ENCODE measurements around the gene GART.
A peak's percentile ranks its signal among the peaks of the same experiment; 100 is the strongest.
"Not testable (repeated sequence)": the region's sequence is repeated elsewhere in the genome, so short reads cannot be mapped to it uniquely, and the experiment has no call there.

The GART gene

GRCh38 chr21:33479679-33480480 is 62.0 kb downstream of the GART start, which contains the start of gene TMEM50B:
TMEM50B (minus strand) TSS chr21:33479974; CDS start chr21:33468885, 11,089 bp downstream.
- Histone ChIP-seq H3K36me3 (ENCODE audit: insufficient read depth, low read length) (no peaks in the 10 kb centered on the region), H3K27ac (ENCODE audit: low read depth, low read length) (peak within 1 kb of the TSS; percentile 92), H3K4me1 (ENCODE audit: insufficient read depth, low read length) (peaks cover 13% of the 10 kb centered on the region), H3K9me3 (ENCODE audit: low read length) (no peaks in the 10 kb centered on the region), H3K27me3 (ENCODE audit: control insufficient read depth in 1 of 2, insufficient read depth in 2 of 2, low read length in 2 of 2) (no peaks in the 10 kb centered on the region), H3K4me3 (ENCODE audit: low read depth in 1 of 2, low read length in 2 of 2) (peak within 1 kb of the TSS; percentile 83 to 85), H3K9ac (ENCODE audit: low read length) (peak within 1 kb of the TSS; percentile 95)

DNA sequence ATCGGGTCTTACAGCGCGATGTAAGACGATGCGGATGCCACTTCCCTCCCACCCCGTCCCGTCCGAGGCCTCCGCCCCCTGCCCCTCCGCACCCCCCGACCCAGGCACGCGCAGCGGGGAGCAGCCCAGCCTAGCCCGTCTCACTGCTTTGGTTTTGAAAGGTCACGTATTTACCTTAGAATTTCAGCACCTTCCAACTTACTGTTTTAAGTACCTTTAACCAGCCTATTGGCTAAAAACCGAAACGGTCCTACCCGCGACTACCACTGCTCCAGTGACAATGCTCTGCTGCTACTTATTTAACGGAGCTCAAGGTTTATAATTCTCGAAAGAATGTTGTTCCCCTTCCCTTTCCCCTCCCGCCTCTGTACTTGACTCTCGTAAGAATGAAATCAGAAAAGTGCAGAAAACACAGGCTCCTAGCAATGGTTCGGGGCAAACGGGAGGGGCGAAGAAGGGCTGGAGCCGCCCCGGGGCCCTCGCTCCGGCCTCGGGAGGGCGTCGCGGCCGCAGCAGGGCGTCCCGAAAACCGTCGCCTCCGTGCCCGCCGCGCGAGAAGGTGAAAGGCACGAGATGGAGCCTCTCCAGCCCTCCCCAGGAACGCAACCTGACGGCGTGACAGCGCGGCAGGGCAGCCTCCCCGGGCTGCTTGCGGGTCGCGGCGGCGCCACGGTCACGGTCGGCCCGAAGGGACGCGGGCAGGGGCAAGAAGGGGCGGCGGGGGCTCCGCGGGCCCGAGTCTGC is 62.8 kb downstream of the GART start:
- Histone ChIP-seq H3K4me1 (ENCODE audit: insufficient read depth, low read length) (peaks cover 13% of the 10 kb centered on the region), H3K27ac (ENCODE audit: low read depth, low read length) (peak overlapping the region; percentile 77), H3K4me3 (ENCODE audit: low read depth in 1 of 2, low read length in 2 of 2) (peak overlapping the region; percentile 65 to 85), H3K36me3 (ENCODE audit: insufficient read depth, low read length) (no peaks in the 10 kb centered on the region), H3K27me3 (ENCODE audit: control insufficient read depth in 1 of 2, insufficient read depth in 2 of 2, low read length in 2 of 2) (no peaks in the 10 kb centered on the region), H3K9ac (ENCODE audit: low read length) (peak overlapping the region; percentile 84), H3K9me3 (ENCODE audit: low read length) (no peaks in the 10 kb centered on the region)

GRCh38 chr21:33478182-33478581 is 63.7 kb downstream of the GART start:
- no peaks in the 10 kb centered on the region for H3K9me3 ChIP-seq (ENCODE audit: low read length)
- H3K9ac ChIP-seq (ENCODE audit: low read length): peak overlapping the region; percentile 84
- peak overlapping the region; percentile 65 to 85 for H3K4me3 ChIP-seq (ENCODE audit: low read depth in 1 of 2, low read length in 2 of 2)
- H3K27ac ChIP-seq (ENCODE audit: low read depth, low read length): peak overlapping the region; percentile 77
- peaks cover 13% of the 10 kb centered on the region for H3K4me1 ChIP-seq (ENCODE audit: insufficient read depth, low read length)
- no peaks in the 10 kb centered on the region for H3K27me3 ChIP-seq (ENCODE audit: control insufficient read depth in 1 of 2, insufficient read depth in 2 of 2, low read length in 2 of 2)
- H3K36me3 ChIP-seq (ENCODE audit: insufficient read depth, low read length): no peaks in the 10 kb centered on the region

GRCh38 chr21:33477066-33477465 is 64.9 kb downstream of the GART start:
- H3K36me3 ChIP-seq (ENCODE audit: insufficient read depth, low read length): no peaks in the 10 kb centered on the region
- H3K9ac ChIP-seq (ENCODE audit: low read length): no peak overlapping the region
- H3K27ac ChIP-seq (ENCODE audit: low read depth, low read length): no peak overlapping the region
- no peaks in the 10 kb centered on the region for H3K9me3 ChIP-seq (ENCODE audit: low read length)
- H3K4me1 ChIP-seq (ENCODE audit: insufficient read depth, low read length): peaks cover 13% of the 10 kb centered on the region
- no peak overlapping the region for H3K4me3 ChIP-seq (ENCODE audit: low read depth in 1 of 2, low read length in 2 of 2)
- no peaks in the 10 kb centered on the region for H3K27me3 ChIP-seq (ENCODE audit: control insufficient read depth in 1 of 2, insufficient read depth in 2 of 2, low read length in 2 of 2)

DNA sequence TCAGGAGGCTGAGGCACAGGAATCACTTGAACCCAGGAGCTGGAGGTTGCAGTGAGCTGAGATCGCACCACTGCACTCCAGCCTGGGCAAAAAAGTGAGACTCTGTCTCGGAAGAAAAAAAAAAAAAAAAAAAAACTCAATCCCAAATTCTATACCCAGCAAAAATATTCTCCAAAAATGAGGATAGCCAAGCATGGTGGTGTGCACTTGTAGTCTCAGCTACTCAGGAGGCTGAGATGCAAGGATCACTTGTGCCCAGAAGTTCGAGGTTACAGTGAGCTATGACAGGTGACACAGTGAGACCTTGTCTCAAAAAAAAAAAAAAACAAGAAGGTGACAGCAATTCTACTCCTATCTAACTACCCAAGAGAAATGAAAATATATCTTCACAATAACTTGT is 68.6 kb downstream of the GART start:
- Histone ChIP-seq H3K4me1 (ENCODE audit: insufficient read depth, low read length) (peaks cover 3% of the 10 kb centered on the region), H3K27ac (ENCODE audit: low read depth, low read length) (no peak overlapping the region), H3K9me3 (ENCODE audit: low read length) (no peaks in the 10 kb centered on the region), H3K36me3 (ENCODE audit: insufficient read depth, low read length) (no peaks in the 10 kb centered on the region), H3K4me3 (ENCODE audit: low read depth in 1 of 2, low read length in 2 of 2) (no peak overlapping the region), H3K27me3 (ENCODE audit: control insufficient read depth in 1 of 2, insufficient read depth in 2 of 2, low read length in 2 of 2) (no peaks in the 10 kb centered on the region), H3K9ac (ENCODE audit: low read length) (no peak overlapping the region)

GRCh38 chr21:33470701-33471100 is 71.2 kb downstream of the GART start:
- H3K4me3 ChIP-seq (ENCODE audit: low read depth in 1 of 2, low read length in 2 of 2): no peak overlapping the region
- no peaks in the 10 kb centered on the region for H3K27me3 ChIP-seq (ENCODE audit: control insufficient read depth in 1 of 2, insufficient read depth in 2 of 2, low read length in 2 of 2)
- no peaks in the 10 kb centered on the region for H3K9me3 ChIP-seq (ENCODE audit: low read length)
- H3K36me3 ChIP-seq (ENCODE audit: insufficient read depth, low read length): no peaks in the 10 kb centered on the region
- no peak overlapping the region for H3K9ac ChIP-seq (ENCODE audit: low read length)
- H3K27ac ChIP-seq (ENCODE audit: low read depth, low read length): no peak overlapping the region
- H3K4me1 ChIP-seq (ENCODE audit: insufficient read depth, low read length): no peaks in the 10 kb centered on the region

- not testable (repeated sequence) for H3K4me3 ChIP-seq (ENCODE audit: low read depth in 1 of 2, low read length in 2 of 2); H3K27ac ChIP-seq (ENCODE audit: low read depth, low read length); H3K9me3 ChIP-seq (ENCODE audit: low read length); H3K4me1 ChIP-seq (ENCODE audit: insufficient read depth, low read length); H3K27me3 ChIP-seq (ENCODE audit: control insufficient read depth in 1 of 2, insufficient read depth in 2 of 2, low read length in 2 of 2); H3K9ac ChIP-seq (ENCODE audit: low read length); H3K36me3 ChIP-seq (ENCODE audit: insufficient read depth, low read length)
Measured at GRCh38 chr21:33469183-33469582, 72.7 kb downstream of the GART start.

GRCh38 chr21:33461538-33462250 is 80.2 kb downstream of the GART start:
- Histone ChIP-seq H3K27ac (ENCODE audit: low read depth, low read length) (no peak overlapping the region), H3K9ac (ENCODE audit: low read length) (no peak overlapping the region), H3K36me3 (ENCODE audit: insufficient read depth, low read length) (peaks cover 11% of the 10 kb centered on the region), H3K4me3 (ENCODE audit: low read depth in 1 of 2, low read length in 2 of 2) (no peak overlapping the region), H3K27me3 (ENCODE audit: control insufficient read depth in 1 of 2, insufficient read depth in 2 of 2, low read length in 2 of 2) (no peaks in the 10 kb centered on the region), H3K4me1 (ENCODE audit: insufficient read depth, low read length) (no peaks in the 10 kb centered on the region), H3K9me3 (ENCODE audit: low read length) (no peaks in the 10 kb centered on the region)

- H3K27me3 ChIP-seq (ENCODE audit: control insufficient read depth in 1 of 2, insufficient read depth in 2 of 2, low read length in 2 of 2): no peaks in the 10 kb centered on the region
- no peaks in the 10 kb centered on the region for H3K9me3 ChIP-seq (ENCODE audit: low read length)
- H3K27ac ChIP-seq (ENCODE audit: low read depth, low read length): no peak overlapping the region
- no peak overlapping the region for H3K4me3 ChIP-seq (ENCODE audit: low read depth in 1 of 2, low read length in 2 of 2)
- no peaks in the 10 kb centered on the region for H3K4me1 ChIP-seq (ENCODE audit: insufficient read depth, low read length)
- H3K9ac ChIP-seq (ENCODE audit: low read length): no peak overlapping the region
- peaks cover 20% of the 10 kb centered on the region for H3K36me3 ChIP-seq (ENCODE audit: insufficient read depth, low read length)
Measured at GRCh38 chr21:33458861-33459260, 83.1 kb downstream of the GART start.

DNA sequence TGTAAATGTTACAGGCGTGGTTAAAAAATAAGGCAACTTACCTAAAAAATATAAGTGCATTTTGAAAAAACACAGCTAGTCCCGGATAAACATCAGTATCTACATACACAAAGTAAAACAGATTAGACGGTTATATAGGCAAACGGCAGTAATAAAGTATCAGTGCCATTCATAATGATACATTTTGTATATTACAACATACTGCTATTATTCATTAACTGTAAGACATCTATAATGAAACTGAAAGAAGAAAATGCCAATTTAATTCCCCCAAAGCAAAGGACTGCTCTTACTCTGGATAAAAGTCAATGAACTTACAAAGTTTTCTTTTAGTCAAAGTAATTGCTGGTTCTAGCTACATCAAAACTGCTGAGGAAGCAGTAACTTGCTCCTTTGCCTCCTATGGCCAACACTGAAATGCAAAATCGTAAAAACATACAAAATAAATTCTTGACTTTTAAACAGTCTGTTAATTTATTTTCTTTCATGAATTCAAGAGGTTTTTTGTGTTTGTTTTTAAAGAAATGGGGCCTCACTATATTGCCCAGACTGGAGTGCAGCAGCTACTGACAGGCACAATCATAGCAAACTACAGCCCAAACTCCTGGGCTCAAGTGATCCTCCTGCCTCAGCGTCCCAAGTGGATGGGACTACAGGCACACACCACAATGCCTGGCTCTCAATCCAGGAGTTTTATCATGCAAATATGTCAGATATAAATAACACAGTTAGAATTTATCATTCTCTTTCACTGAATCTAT is 86.1 kb downstream of the GART start:
- no peaks in the 10 kb centered on the region for H3K9me3 ChIP-seq (ENCODE audit: low read length)
- H3K4me3 ChIP-seq (ENCODE audit: low read depth in 1 of 2, low read length in 2 of 2): no peak overlapping the region
- H3K36me3 ChIP-seq (ENCODE audit: insufficient read depth, low read length): peaks cover 29% of the 10 kb centered on the region
- H3K9ac ChIP-seq (ENCODE audit: low read length): no peak overlapping the region
- no peaks in the 10 kb centered on the region for H3K27me3 ChIP-seq (ENCODE audit: control insufficient read depth in 1 of 2, insufficient read depth in 2 of 2, low read length in 2 of 2)
- H3K27ac ChIP-seq (ENCODE audit: low read depth, low read length): no peak overlapping the region
- H3K4me1 ChIP-seq (ENCODE audit: insufficient read depth, low read length): no peaks in the 10 kb centered on the region

Measured in muscle layer of colon (tissue), 2 donors.